Stimulated activated CD8-positive, alpha-beta memory T cell treated with anti-CD3 and anti-CD28 coated beads, Interleukin-12 subunit alpha, Interleukin-12 subunit beta, amount 100 ng/mL, for 4 hours (primary cell): Measurements from ENCODE around the gene GNG4.

Experiments
- DNase-seq: peaks from one replicate; pipeline ENCODE4 v3.0.0-alpha.2; 2020; ENCODE audit warnings: low read depth

Gene GNG4

DNA sequence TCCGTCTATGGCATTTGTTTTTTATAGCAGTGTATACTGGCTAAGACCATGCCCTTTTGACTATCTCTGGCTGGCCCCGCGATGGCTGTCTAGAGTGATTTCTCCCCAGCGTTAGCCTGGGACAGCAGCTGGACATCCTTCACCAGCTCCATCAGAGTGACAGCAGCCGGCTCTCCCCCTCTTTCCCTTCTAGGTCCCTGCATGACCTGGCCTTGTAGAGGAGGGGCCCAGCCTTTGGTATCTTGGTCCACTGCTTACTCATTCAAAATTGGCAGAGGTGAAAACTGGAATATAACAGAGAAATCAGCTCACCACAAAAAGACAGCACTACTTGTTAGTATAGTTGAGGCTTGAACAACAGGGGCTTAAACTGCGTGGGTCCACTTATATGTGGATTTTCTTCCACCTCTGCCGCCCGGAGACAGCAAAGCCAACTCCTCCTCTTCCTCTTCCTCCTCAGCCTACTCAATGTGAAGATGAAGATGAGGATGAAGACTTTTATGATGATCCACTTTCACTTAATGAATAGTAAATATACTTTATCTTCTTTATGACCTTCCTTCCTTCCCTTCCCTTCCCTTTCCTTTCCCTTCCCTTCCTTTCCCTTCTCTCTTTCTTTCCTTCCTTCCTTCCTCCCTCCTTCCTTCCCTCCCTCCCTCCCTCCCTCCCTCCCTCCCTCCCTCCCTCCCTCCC is 116.0 kb downstream of the GNG4 start:
- no peak for DNase-seq

GRCh38 chr1:235532360-235532759 is 117.2 kb downstream of the GNG4 start:
- DNase-seq, result no peak

GRCh38 chr1:235527196-235527814 is 122.3 kb downstream of the GNG4 start:
- no peak for DNase-seq

DNA sequence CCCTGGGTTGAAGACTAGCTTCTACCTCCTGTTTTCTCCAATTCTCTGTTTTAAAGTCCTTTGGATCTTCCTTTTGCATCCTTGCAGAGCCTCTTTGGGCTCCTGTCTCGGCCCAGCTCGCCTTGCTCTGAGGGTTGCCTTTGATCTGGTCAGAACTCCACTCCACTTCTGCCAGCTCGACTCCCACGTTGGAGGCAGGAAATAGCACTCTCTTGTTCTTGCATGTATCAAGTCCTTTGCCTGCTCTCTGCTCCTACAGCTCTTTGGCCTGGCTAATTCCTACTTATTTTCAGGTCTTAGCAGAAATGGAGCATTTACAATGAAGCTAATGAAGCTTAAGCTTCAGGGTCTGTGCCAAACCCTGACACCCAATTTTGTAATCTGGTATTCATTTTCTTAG is 124.3 kb downstream of the GNG4 start:
- DNase-seq, result no peak

DNA sequence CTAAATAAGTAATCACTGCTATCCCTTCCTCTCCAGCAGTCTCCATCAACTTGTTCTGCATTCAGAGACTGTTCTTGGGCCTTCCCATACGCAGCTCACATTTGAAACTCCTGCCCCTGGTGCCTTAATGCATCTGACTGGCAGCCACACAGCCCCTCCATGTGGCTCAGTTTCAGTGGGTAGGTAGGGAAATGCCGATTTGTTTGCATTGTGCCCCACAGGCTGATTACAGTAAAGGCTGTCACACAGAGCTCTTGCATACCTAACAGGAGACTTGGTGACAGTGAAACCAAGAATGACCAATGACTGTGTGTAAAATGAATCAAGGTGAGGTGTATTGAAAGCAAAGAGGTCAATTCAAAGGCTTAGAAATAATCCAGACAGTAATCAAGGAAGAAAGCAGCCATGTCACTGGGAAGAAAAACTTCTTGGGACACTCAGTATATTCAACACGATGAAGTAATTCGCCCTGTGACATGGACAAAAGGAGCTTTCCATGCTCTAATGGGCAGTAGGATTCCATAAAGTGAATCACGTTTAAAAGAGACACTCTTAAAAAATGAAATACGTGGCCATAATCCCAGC is 132.6 kb downstream of the GNG4 start:
- DNase-seq, result no peak

DNA sequence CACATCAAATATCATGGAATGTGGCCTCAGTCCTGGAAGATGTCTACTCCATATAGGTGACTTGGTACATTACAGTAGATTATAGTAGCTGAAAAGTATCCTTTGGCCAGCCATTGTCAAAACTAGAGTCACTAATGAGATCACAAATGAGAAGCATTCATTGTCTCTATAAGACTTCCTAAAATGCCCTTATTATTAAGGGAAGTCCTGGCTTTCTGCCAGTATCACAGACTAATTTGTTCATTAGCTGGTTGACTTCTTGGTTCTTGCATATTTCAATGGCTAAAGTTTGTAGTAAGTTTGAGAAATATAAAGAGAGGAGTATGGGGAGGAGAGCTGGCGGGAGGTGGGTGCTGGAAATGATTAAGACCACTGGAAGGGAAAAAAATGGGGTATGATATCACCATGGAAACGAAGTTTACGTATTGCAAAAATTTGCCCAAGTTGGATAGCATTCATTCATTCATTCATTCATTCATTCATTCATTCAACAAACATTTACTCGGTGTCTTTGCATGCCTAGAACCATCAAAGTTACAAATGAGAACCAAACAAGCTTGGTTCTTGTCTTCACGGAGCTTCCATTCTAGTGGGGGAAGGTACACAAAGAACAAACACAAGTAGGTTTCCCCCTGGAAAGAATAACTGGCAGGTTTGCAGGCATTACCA is 133.6 kb downstream of the GNG4 start:
- no peak for DNase-seq

DNA sequence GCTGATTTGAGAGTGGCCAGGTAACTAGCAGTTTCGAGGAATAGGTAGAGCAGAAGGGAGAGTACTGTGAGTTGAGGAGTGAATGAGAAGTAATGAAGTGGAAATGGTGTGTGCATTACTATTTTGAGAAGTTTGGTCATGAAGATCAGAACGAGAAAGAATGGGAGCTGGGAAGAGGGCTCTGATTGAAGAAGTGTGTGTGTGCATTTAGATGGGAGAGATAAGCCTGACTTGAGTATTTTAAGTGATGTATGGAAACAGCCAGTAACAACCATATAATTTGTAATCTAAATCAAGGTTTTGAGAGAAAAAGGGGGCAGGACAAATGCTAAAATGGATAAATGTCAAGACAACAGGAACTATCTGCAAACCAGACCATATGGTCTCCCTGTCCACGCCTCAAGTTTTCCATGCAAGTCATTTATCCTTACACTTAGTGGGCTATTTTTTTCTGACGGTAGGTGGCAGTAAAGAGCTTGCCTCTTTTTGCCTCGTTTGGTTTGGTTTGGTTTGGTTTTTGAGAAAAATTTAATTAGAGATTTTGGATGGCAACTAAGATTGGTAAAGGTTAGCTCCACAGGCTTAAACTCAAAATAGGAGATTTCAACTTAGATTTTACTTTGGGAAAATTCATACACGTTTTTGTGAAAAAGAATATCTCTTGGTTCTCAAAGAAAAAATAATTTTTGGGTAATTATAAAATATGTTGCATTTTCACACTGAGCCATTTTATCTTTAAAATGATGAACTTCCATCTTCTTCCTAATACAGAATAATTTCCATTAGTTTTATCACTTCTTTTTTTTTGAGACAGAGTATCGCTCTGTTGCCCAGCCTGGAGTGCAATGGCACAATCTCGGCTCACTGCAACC is 135.9 kb downstream of the GNG4 start:
- no peak for DNase-seq

- DNase-seq, result no peak
These were observed 137.9 kb downstream of the GNG4 start for GRCh38 chr1:235511470-235512240.

GRCh38 chr1:235510823-235511222 is 138.8 kb downstream of the GNG4 start:
- no peak for DNase-seq

DNA sequence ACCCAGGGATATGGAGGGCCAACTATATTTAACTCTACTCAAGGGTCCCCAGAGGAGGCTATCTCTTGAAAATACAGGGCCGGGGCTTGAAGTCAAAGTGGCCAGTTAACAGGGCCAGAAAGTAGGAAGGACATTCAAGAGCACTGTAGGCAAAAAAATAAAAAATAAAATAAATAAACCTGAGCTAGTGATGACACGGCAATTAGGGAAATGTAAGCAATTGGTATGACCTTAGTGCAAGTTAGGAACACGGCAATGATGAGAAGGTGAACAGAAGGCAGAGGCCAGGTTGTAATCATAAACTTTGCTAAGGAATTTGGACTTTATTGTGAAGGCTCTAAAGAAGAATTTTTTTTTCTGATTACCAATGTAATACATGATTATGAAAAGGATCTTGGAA is 142.0 kb downstream of the GNG4 start:
- no peak for DNase-seq

DNA sequence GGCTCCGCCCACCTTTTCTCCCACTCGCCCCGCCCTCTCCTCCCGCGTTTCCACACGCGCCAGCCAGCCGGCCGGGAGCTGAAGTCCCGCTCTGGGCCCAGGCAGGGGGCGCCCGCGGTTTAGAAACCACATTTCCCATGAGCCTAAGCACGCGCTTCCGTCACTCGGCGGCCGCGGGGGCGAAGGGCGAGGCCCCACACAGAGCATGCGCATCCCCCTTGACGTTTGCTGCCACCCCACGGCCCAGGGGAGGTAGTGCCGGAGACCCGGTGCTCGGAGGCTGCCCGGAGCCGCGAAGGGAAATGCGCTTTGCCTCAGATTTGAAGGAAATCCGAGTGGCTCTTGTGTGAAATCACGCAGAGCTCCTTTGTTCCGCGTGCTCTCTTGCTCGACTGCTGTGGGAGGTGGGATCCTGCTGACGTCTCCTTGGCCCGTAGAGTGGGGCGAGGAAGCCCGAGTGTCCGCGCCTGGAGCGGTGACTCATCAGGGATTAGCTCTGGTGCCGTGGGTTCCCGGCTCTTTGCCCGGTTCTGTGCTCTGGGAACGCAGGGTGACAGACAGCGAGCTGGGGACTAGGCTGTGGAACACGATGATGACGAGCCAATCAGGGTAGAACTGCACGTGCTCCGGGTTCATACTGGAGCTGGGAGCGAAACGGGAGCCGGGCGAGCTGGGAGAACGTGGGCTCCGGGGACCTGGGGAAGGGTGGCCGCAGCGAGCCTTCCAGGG is 144.9 kb downstream of the GNG4 start:
- DNase-seq, result peak; percentile 97

GRCh38 chr1:235504122-235504493 is 145.5 kb downstream of the GNG4 start, which contains the start of gene B3GALNT2:
Gene B3GALNT2, minus strand, starts transcription at chr1:235504452. Its CDS starts 200 bp downstream, at chr1:235504252.
- no peak for DNase-seq

- no peak for DNase-seq
These were observed 146.0 kb downstream of the GNG4 start for GRCh38 chr1:235503403-235504121.

DNA sequence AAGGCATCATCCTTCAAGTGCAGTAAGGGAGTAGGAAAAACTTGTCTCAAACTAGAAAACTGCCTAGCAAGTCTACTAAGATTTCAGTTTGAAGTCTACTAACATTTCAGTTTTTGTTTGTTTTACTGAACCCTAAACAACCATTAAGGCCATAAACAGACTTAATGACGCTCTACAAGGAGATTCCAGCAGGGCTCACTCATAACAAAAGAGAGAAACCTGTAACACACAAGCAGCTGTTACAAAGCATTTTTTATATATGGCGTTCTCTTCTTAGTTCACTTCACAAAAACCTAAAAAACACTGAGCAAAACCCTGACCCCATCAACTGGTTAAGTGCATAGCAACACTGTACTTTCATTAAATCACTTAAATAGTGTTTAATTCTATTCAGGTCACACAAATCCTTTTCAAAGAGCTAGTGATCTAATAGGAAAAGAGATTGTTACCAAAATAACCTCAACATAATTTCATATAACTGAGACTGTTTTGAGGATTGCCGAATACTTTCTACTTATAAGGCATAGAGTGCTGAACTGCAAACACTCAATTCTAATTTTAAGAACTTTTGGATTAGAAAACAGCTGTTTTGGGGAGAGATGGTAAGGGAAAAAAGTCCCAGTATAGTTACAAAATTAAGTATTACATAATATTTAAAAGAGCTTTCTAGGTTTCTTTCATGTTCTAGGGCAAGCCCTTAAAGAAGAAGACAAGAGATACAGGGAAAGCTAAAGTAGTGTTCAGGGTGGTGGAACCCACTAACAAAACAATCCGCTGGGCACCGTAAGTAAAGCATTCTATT is 146.8 kb downstream of the GNG4 start:
- DNase-seq, result no peak

- DNase-seq, result no peak
These were observed 148.5 kb downstream of the GNG4 start for GRCh38 chr1:235500971-235501540.
